ENCODE data around the gene HOMER2.

DNA sequence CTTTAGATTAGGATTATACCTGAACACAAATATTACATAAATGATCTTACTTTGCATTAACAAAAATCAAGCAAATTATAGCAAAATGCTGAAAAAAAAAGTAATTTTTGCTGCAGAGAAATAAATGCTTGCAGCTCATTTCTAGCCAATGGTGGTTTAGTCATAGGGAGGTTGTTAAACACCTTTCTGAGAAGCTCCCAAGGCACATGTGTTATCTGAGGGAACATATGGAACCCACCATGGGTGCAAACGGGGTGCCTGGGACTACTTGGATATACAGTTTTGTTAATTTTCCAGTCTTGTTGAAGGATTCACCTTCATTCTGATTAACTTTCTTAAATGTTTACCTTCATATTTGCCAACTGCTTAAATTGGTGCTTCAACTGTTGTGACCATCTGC, 24.6 kb upstream of the HOMER2 start:
- TF ChIP-seq CTCF (IDR thresholded peaks at IDR 0.05) (no peak), POLR2A (IDR thresholded peaks at IDR 0.05) (no peak)

Measured in esophagus squamous epithelium (tissue), 4 donors.